Neural cell (in vitro differentiated cells): ENCODE results near the gene PLAGL1. TPM values are rescaled to one million over a fixed set of nuclear protein-coding genes. Genes with fewer than 3 reads are reported as not detected.

ENCODE experiments used
- H2AFZ ChIP-seq: fragments of 200-600, 300-800 bp; sonication (generic), shearing (Covaris generic); 2 replicates; pipeline ENCODE4 v1.6.0; 2014; ENCODE audit warnings: low read depth, mild to moderate bottlenecking, antibody characterized with exemption, low read length, moderate library complexity
- H3F3A ChIP-seq: fragments of 200-600 bp; shearing (Covaris generic); 2 replicates; pipeline ENCODE4 v1.6.1; 2016; ENCODE audit warnings: mild to moderate bottlenecking, moderate library complexity, mixed read lengths, antibody characterized with exemption, low read length; ENCODE audit not compliant: insufficient read depth, poor library complexity, severe bottlenecking
- H3K27ac ChIP-seq: fragments of 200-600, 300-800 bp; sonication (generic), shearing (Covaris generic); 2 replicates; pipeline ENCODE4 v1.5.1; 2014; ENCODE audit warnings: mild to moderate bottlenecking, low read length, moderate library complexity
- H3K27me3 ChIP-seq: fragments of 300-800, 200-600 bp; sonication (generic), shearing (Covaris generic); 2 replicates; pipeline ENCODE4 v1.6.0; 2014; ENCODE audit warnings: mild to moderate bottlenecking, low read depth, low read length, moderate library complexity; ENCODE audit not compliant: insufficient read depth
- H3K36me3 ChIP-seq: fragments of 300-800, 200-600 bp; sonication (generic), shearing (Covaris generic); 2 replicates; pipeline ENCODE4 v1.5.1; 2014; ENCODE audit warnings: mild to moderate bottlenecking, antibody characterized with exemption, low read length, moderate library complexity; ENCODE audit not compliant: insufficient read depth
- H3K4me2 ChIP-seq: fragments of 300-800, 200-600 bp; sonication (generic), shearing (Covaris generic); 2 replicates; pipeline ENCODE4 v1.6.0; 2014; ENCODE audit warnings: mild to moderate bottlenecking, low read length
- H3K4me3 ChIP-seq: fragments of 300-800, 200-600 bp; sonication (generic), shearing (Covaris generic); 2 replicates; pipeline ENCODE4 v1.5.1; 2014; ENCODE audit warnings: mild to moderate bottlenecking, low read length, moderate library complexity
- H3K79me2 ChIP-seq: fragments of 200-600 bp; shearing (Covaris generic); replicated peaks from 2 replicates; pipeline ENCODE4 v1.6.0; 2014; ENCODE audit warnings: mild to moderate bottlenecking, low read length, moderate library complexity; ENCODE audit not compliant: insufficient read depth
- H3K9ac ChIP-seq: fragments of 300-800, 200-600 bp; sonication (generic), shearing (Covaris generic); 2 replicates; pipeline ENCODE4 v1.6.1; 2016; ENCODE audit warnings: mild to moderate bottlenecking, low read length, mixed read lengths
- H3K9me2 ChIP-seq: fragments of 200-600 bp; shearing (Covaris generic); 2 replicates; pipeline ENCODE4 v1.6.1; 2016; ENCODE audit warnings: mild to moderate bottlenecking, low read length, mixed read lengths; ENCODE audit not compliant: insufficient read depth
- H3K9me3 ChIP-seq: fragments of 200-600, 300-800 bp; sonication (generic), shearing (Covaris generic); 2 replicates; pipeline ENCODE4 v1.6.1; 2016; ENCODE audit warnings: mild to moderate bottlenecking, mixed run types, low read length, moderate library complexity, mixed read lengths
- H4K20me1 ChIP-seq: fragments of 200-600 bp; shearing (Covaris generic); 2 replicates; pipeline ENCODE4 v1.6.1; 2016; ENCODE audit warnings: mild to moderate bottlenecking, mixed run types; ENCODE audit not compliant: insufficient read depth
- EP300 ChIP-seq: fragments of 450-650 bp; conservative IDR thresholded peaks from 2 replicates; pipeline ENCODE4 v1.6.1; 2014; ENCODE audit warnings: antibody characterized with exemption, mild to moderate bottlenecking, moderate library complexity; ENCODE audit not compliant: poor library complexity, severe bottlenecking
- EZH2 ChIP-seq: fragments of 200-600, 300-800 bp; shearing (Covaris generic), sonication (generic); IDR thresholded peaks from 2 replicates; pipeline ENCODE4 v1.6.1; 2014; ENCODE audit warnings: antibody characterized with exemption, low read length, borderline replicate concordance, mild to moderate bottlenecking; ENCODE audit not compliant: insufficient read depth, poor library complexity, severe bottlenecking
- MXI1 ChIP-seq: fragments of 450-650 bp; conservative IDR thresholded peaks from 2 replicates; pipeline ENCODE4 v1.6.1; 2014; ENCODE audit warnings: antibody characterized with exemption, mild to moderate bottlenecking; ENCODE audit not compliant: poor library complexity, severe bottlenecking
- POLR2AphosphoS5 ChIP-seq: IDR thresholded peaks from 2 replicates; pipeline ENCODE4 v1.6.1; 2012
- RAD21 ChIP-seq: fragments of 450-650 bp; conservative IDR thresholded peaks from 2 replicates; pipeline ENCODE4 v1.6.1; 2014; ENCODE audit warnings: antibody characterized with exemption, mild to moderate bottlenecking, moderate library complexity
- REST ChIP-seq: IDR thresholded peaks from 2 replicates; pipeline ENCODE4 v1.6.1; 2012; ENCODE audit warnings: borderline replicate concordance
- SMC3 ChIP-seq: fragments of 450-650 bp; conservative IDR thresholded peaks from 2 replicates; pipeline ENCODE4 v1.6.1; 2014; ENCODE audit warnings: antibody characterized with exemption, mild to moderate bottlenecking, moderate library complexity; ENCODE audit not compliant: poor library complexity
- TAF1 ChIP-seq: IDR thresholded peaks from 2 replicates; pipeline ENCODE4 v1.6.1; 2012; ENCODE audit warnings: low read depth
- polyA plus RNA-seq: library from polyadenylated mRNA; depleted of rRNA; stranded (reverse); fragments of >200 nt; gene quantifications from 2 replicates; pipeline ENCODE4 v1.2.3, GENCODE V29; 2014
- TF ChIP-seq, protein P1 (sequence below): fragments of 450-650 bp; IDR thresholded peaks from 2 replicates; pipeline ENCODE4 v1.5.1; 2014; ENCODE audit warnings: antibody characterized with exemption, mild to moderate bottlenecking, moderate library complexity; ENCODE audit not compliant: poor library complexity, severe bottlenecking

The PLAGL1 gene
- polyA plus RNA-seq, 1 donor from 2014 or later = 22.3 TPM

DNA sequence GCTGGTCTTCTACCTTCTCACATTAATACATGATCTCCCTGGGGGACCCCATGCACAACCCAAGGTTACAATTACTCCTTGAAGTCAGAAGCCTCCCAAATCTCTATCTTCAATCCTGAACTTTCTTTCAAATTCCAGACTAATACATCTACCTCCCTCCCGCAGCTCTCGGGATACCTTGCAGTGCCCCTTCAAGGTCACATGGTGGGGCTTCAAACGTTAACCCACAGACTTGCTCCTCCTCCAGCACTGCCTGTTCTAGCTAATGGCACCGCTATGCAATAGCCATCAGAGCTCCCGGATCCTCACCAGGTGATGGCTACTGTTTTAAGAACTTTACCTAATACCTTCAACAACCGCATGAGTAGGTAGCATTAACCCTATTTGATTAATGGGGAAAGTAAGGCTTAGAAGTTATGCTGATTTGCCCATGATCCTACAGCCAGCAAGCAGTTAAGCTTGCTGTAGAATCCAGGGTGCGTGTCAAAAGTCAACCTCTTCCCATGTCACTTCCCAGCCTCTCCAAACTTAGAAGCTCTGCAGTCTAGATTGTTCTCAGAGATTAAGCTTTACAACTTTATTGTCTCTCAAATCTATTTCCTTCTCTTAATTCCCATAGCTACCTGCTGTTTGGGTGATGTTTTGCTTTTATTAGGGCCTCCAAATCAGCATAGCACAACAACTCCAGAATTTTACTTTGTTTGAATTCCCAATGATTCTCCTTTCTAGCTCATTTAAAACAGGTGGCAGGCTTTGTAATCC is 44.7 kb downstream of the PLAGL1 start:
- no peaks in the 10 kb centered on the region for H3K36me3 ChIP-seq
- H3K4me3 ChIP-seq = no peak overlapping the region
- H3K27ac ChIP-seq = peak overlapping the region; percentile 57
- no peaks in the 10 kb centered on the region for H3K9me2 ChIP-seq
- H3F3A ChIP-seq = peaks cover 4% of the 10 kb centered on the region
- no peak overlapping the region for H3K4me2 ChIP-seq
- no peaks in the 10 kb centered on the region for H3K79me2 ChIP-seq
- no peaks in the 10 kb centered on the region for H4K20me1 ChIP-seq
- no peak overlapping the region for H2AFZ ChIP-seq
- H3K27me3 ChIP-seq = no peaks in the 10 kb centered on the region
- no peak for TF ChIP-seq EZH2
- TF ChIP-seq TAF1 = no peak
- no peak for TF ChIP-seq SMC3
- TF ChIP-seq POLR2AphosphoS5 = no peak
- no peak for TF ChIP-seq MXI1
- TF ChIP-seq EP300 = no peak
- TF ChIP-seq, protein P1, sequence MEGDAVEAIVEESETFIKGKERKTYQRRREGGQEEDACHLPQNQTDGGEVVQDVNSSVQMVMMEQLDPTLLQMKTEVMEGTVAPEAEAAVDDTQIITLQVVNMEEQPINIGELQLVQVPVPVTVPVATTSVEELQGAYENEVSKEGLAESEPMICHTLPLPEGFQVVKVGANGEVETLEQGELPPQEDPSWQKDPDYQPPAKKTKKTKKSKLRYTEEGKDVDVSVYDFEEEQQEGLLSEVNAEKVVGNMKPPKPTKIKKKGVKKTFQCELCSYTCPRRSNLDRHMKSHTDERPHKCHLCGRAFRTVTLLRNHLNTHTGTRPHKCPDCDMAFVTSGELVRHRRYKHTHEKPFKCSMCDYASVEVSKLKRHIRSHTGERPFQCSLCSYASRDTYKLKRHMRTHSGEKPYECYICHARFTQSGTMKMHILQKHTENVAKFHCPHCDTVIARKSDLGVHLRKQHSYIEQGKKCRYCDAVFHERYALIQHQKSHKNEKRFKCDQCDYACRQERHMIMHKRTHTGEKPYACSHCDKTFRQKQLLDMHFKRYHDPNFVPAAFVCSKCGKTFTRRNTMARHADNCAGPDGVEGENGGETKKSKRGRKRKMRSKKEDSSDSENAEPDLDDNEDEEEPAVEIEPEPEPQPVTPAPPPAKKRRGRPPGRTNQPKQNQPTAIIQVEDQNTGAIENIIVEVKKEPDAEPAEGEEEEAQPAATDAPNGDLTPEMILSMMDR = no peak
- no peak for TF ChIP-seq RAD21
- TF ChIP-seq REST = no peak
- H3K9me3 ChIP-seq = no peaks in the 10 kb centered on the region
- H3K9ac ChIP-seq = no peak overlapping the region

GRCh38 chr6:143961886-143962878 is 45.9 kb downstream of the PLAGL1 start:
- Histone ChIP-seq H2AFZ (peak overlapping the region; percentile 29), H3F3A (peaks cover 4% of the 10 kb centered on the region), H3K9me2 (no peaks in the 10 kb centered on the region), H3K9me3 (no peaks in the 10 kb centered on the region), H3K9ac (no peak overlapping the region), H3K79me2 (no peaks in the 10 kb centered on the region), H3K4me2 (peak overlapping the region; percentile 13), H4K20me1 (no peaks in the 10 kb centered on the region), H3K27ac (peak overlapping the region; percentile 57), H3K27me3 (no peaks in the 10 kb centered on the region), H3K4me3 (peak overlapping the region; percentile 33), H3K36me3 (no peaks in the 10 kb centered on the region)
- TF ChIP-seq REST (no peak), TAF1 (no peak), EZH2 (no peak), SMC3 (no peak), POLR2AphosphoS5 (peak; percentile 10), MXI1 (no peak), RAD21 (no peak), EP300 (no peak)
- TF ChIP-seq, protein P1 = peak; percentile 49
